ENCODE results near the gene RPS19.

Gene RPS19

DNA sequence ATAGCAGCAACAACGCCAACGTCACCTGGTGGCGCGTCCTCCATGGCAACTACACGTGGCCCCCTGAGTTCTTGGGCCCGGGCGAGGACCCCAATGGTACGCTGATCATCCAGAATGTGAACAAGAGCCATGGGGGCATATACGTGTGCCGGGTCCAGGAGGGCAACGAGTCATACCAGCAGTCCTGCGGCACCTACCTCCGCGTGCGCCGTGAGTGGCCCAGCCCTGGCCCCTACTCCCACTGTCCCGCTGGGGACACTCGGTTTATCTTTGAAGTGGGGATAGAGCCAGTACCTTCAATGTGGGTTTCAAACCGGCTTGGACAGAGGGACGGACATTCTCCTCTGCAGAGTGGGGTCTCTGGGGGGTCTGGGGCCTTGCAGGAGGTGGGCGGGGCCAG, 19.0 kb downstream of the RPS19 start:
- no peak for DNase-seq (ENCODE audit: low spot score)

DNA sequence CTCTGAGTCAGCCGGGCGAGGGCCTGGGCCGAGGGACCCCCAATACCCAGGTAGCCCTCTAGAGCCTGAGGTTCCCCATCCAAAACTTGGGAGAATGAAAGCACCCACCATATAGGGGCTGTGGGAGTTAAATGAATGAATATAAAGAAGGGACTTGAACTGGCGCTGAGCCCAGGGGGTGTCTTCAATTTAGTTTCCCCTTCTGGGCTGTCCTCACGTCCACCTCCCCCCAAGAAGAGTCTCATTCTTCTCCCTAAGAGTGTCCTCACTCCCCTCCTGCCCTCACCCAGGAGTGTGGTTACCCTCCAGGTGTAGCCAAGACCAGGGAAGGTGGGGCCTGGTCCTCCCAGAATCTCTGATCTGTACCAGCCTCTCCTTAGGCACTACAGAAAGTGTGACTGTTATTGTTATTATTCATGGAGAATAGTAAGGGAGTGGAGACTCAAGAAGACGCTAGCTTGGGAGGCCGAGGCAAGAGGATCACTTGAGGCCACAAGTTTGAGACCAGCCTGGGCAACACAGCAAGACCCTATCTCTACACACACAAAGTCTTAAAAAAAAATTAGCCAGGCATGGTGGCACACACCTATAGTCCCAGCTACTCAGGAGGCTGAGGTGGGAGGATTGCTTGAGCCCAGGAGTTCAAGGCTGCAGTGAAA, 19.7 kb downstream of the RPS19 start:
- no peak for DNase-seq (ENCODE audit: low spot score)

GRCh38 chr19:41880329-41880708, 20.3 kb downstream of the RPS19 start:
- DNase-seq (ENCODE audit: low spot score): no peak

DNA sequence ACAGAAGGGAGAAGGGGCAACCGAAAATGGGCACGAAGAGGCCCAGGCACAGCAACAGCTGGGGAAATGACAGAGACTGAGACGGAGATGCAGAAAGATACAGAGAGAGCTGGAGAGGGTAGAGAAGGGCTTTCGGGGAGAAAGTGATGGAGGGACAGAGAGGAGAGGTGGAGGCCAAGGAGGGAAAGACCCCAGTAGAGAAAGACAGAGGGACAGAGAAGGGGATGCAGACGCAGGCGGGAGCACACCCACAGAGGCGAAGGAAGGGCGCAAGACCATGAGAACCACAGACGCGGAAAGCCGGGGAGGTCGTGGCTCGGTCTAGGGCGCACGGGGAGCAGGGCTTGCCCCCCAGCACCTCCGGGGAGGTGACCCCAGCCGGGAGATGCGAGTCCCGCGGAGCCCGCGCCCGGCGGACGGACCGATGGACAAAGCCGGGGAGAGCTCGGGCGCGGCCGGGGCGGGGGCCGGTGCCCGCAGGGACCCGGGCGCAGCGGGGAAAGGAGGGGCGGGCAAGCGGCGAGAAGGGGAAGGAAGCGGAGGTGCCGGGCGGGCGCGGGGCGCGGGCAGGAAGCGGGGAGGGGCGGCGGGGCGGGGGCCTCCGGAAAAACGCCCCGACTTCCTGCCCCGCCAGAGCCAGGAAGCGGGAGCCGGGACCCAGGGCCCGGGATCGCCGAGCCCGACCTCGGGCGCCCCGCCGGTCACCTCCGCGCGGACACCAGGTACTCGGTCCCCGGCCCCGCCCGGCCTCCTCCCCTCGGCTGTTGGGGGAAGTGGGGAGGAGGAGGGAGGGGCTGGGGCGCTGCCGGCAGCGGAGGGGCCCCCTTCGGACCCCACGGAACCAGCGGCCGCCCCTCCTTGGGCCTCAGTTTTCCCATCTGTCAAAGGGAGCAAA, 22.8 kb downstream of the RPS19 start, which contains the start of gene ARHGEF1:
Gene ARHGEF1 (plus strand): TSS at position 617 of the 895 bp plus-strand sequence. CDS start 4,899 bp downstream, outside the sequence.
- no peak for DNase-seq (ENCODE audit: low spot score)

GRCh38 chr19:41883463-41883820, 23.4 kb downstream of the RPS19 start:
- no peak for DNase-seq (ENCODE audit: low spot score)

DNA sequence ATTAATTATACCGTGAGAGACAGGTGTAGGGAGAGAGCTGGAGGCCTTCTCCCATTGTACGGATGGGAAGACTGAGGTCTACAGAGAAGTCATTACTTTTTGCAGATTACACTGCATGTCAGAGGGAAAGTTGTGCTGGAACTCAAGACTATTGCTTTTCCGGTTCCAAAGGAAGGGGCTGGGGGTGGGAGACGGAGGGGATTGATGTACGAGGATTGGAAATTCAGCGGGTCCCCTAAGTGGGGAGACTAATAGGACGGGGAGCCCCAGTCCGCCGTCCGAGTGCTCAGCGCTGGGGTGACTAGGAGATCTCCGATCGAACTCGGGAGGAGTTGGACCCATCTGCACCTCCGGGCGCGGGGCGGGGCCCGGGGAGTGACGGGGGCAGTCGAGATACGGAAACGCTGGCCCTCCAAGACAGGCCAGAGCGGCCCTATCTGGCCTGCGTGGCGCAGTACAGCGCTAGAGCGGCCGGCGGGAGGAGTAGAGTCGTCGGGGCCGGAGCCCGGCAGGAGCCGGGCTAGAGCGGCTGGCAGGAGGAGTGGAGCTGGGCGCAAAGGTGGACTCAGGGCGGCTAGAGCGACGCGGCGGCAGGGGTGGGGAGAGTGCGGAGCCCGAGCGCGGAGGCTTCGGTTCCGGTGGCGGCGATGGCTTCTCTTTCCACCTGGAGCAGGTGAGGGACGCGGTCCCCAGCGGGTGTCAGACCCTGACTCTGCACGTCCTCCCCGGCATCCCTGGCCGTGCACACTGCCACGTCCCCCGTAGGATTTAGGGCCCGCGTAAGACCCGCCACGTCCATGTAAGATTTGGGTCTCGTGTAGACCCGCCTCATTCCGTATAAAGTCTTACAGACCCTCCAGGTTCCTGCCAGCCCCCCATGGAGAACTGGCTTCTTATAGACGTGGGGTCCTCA, 24.0 kb downstream of the RPS19 start:
- peak; percentile 94 for DNase-seq (ENCODE audit: low spot score)

DNA sequence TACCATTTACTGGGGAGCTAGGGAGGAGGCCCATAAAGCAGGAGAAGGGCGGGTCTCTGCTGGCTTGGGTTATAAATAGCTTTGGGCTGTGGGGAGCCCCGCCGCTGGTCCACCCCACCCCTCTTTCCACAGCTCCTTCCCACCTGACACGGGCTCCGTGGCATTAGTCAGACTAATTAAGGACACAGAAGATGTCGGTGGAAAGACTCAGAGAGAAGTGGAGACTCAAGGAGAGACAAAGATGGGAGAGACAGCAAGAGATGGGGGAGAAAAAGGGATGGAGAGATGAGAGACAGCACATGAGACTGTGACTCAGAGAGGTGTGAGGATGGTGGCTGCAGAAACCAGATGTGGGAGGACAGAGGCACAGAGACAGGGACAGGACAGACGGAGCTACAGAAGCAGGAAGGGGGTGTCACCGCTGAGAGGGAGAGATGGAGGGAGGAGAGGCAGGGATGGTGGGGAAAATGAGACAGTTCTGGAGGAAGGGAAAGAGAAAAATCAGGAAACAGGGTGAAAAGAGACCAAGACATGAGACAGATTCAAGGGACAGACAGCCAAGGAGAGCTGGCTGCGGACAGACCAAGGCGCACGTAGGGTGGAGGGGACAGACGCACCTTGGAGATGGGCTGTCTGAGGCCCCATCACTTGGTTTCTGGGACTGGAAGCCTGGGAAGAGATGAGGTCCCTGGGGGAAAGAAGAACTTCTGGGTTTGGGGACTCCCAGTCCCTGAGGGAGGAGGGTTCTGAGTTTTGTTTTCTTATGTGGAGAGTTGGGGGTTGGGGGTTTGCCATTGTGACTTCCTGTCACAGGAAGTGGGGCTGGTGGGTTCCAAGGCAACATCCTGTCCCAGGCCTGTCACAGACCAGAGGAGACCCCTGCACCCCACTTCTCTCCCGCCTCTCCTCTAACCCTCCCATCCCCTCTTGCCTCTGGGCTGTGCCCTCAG, 27.0 kb downstream of the RPS19 start:
- no peak for DNase-seq (ENCODE audit: low spot score)

- DNase-seq (ENCODE audit: low spot score): no peak
These were observed 27.8 kb downstream of the RPS19 start for GRCh38 chr19:41887711-41888382.

- no peak for DNase-seq (ENCODE audit: low spot score)
These were observed 28.9 kb downstream of the RPS19 start for GRCh38 chr19:41888926-41889325.

DNA sequence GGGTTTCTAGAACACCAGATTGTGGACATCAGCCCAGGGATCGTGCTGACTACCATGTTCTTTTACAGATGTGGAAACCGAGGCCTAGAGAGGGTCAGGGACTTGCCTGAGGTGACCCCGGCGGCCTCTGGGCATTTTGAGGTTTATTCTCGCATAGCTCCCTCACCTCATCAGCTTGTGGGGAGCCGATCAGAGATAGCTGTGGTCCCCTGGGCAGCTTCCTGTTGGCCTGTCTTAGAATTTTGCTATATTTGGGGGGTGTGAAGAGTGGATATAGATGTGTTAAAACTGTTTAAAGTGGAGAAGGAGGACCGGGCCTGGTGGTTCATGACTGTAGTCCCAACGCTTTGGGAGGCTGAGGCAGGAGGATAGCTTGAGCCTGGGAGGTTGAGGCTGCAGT, 29.8 kb downstream of the RPS19 start:
- DNase-seq (ENCODE audit: low spot score): no peak

DNA sequence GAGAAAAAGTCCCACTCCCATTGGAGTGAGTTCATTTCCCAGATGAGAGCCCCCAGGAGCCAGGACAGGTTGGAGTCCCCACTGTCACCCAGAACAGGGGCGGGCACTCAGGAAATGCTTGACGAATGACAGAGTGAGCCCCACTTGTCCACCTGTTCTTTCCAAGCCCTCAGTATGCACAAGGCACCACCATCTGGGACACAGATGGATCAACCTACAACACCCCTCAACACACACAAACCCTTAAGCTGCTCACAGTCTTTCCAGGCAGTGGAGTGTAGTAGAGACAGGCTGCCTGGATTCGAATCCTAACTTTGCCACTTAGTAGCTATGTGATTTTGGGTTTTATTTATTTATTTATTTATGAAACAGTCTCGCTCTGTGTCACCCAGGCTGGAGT, 30.9 kb downstream of the RPS19 start:
- no peak for DNase-seq (ENCODE audit: low spot score)

DNA sequence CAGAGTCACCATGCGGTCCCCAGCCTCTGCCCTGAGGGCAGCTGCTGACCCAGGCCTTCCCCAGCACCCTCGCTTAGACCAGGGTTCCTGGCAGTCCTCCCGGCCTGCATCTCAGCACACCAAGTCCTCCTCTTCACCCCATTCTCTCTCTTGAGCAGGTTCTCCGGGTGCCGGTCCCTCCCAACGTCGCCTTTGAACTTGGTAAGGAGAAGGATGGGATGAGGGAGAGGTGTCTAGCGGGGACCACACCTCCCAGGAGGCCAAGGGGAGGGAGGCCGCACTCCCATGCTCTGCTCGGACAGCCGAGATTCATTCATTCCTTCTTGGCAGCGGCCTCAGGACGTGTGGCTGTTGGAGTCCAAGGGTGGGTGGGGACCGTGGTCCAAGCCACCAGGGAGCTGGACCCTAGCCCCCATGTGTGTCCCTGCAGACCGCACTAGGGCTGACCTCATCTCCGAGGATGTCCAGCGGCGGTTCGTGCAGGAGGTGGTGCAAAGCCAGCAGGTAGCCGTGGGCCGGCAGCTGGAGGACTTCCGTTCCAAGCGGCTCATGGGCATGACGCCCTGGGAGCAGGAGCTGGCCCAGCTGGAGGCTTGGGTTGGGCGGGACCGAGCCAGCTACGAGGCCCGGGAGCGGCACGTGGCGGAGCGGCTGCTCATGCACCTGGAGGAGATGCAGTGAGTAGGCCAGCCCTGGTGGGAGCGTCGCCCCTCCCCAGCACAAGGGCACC, 32.3 kb downstream of the RPS19 start:
- no peak for DNase-seq (ENCODE audit: low spot score)

- DNase-seq (ENCODE audit: low spot score): no peak
These were observed 33.8 kb downstream of the RPS19 start for GRCh38 chr19:41893899-41894298.

DNA sequence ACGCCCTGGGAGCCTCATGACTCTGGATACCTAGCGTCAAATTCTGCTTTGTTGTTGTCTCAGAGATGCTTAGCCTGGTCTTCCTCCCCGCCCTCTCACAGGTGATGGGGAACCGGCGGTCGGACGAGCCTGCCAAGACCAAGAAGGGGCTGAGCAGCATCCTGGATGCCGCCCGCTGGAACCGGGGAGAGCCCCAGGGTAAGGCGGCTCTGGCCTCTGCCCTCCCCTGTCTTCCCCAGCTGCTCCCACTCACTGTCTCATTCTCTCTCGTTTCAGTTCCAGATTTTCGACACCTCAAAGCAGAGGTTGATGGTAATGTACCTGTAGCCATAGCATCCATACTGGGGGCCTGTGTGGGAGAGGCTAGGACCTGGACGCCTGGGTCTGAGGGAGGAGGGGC, 34.3 kb downstream of the RPS19 start:
- DNase-seq (ENCODE audit: low spot score): no peak

DNA sequence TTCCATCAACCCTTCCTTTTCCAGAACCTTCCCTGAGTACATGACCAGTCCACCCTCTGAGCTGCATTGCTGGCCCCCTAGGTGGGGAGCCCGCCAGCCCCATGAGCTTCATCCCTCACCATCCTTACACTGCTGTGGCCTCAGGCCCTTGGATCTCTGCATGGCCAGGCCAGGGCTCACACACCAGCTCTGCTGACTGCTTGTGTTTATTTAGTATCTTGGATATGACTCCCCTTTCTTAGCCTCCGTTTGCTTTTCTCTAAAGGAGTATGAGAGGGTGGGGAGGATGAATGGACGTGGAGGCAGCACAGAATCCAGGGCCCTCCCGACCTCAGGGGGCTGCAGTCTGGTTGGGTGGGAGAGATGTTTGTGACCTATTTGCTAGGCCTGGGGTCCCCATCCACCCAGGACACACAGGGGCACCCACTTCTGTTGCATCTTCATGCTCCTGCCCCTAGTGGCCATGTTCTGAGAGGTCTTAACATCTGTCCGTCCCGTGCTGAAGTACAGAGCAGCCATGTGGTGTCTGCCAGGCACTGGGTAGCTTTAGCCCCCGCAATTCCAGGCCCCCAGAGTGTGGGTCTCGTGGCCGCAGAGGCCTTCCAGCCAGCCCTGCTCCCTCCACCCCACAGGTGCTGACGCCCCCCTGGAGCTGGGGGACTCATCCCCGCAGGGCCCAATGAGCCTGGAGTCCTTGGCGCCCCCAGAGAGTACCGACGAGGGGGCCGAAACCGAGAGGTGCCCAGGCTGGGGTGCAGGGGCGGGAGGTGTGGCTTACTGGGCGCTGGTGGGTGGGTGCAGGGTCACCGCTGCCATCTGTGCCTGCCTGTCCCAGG, 35.9 kb downstream of the RPS19 start:
- no peak for DNase-seq (ENCODE audit: low spot score)

- DNase-seq (ENCODE audit: low spot score): no peak
These were observed 36.5 kb downstream of the RPS19 start for GRCh38 chr19:41896581-41896942.

- no peak for DNase-seq (ENCODE audit: low spot score)
These were observed 37.1 kb downstream of the RPS19 start for GRCh38 chr19:41897181-41897580.

GRCh38 chr19:41897820-41898219, 37.8 kb downstream of the RPS19 start:
- DNase-seq (ENCODE audit: low spot score): no peak

- no peak for DNase-seq (ENCODE audit: low spot score)
These were observed 38.2 kb downstream of the RPS19 start for GRCh38 chr19:41898235-41898634.

Measured in left forelimb (tissue), 1 donor.